Measurements from ENCODE around the gene ATP1A3.
A peak's percentile ranks its signal among the peaks of the same experiment; 100 is the strongest.
"Not testable (repeated sequence)": the region's sequence is repeated elsewhere in the genome, so short reads cannot be mapped to it uniquely, and the experiment has no call there.

Gene ATP1A3

GRCh38 chr19:41944336-41944735 is 49.7 kb downstream of the ATP1A3 start:
- DNase-seq, result no peak

GRCh38 chr19:41941410-41942202 is 52.4 kb downstream of the ATP1A3 start:
- DNase-seq, result no peak

- DNase-seq, result no peak
Measured at GRCh38 chr19:41940731-41941409, 53.2 kb downstream of the ATP1A3 start.

GRCh38 chr19:41939861-41940730 is 53.9 kb downstream of the ATP1A3 start:
- peak; percentile 78 for DNase-seq

- DNase-seq, result not testable (repeated sequence)
Measured at GRCh38 chr19:41939209-41939608, 54.8 kb downstream of the ATP1A3 start.

GRCh38 chr19:41937525-41938468 is 56.2 kb downstream of the ATP1A3 start:
- no peak for DNase-seq

GRCh38 chr19:41936961-41937360 is 57.1 kb downstream of the ATP1A3 start:
- no peak for DNase-seq

- no peak for DNase-seq
Measured at GRCh38 chr19:41936416-41936850, 57.6 kb downstream of the ATP1A3 start.

GRCh38 chr19:41935760-41936415 is 58.1 kb downstream of the ATP1A3 start:
- no peak for DNase-seq

- DNase-seq, result peak; percentile 94
Measured at GRCh38 chr19:41934849-41935374, 59.1 kb downstream of the ATP1A3 start.

GRCh38 chr19:41933693-41934426 is 60.2 kb downstream of the ATP1A3 start:
- no peak for DNase-seq

- no peak for DNase-seq
Measured at GRCh38 chr19:41932720-41933332, 61.2 kb downstream of the ATP1A3 start.

GRCh38 chr19:41932259-41932719 is 61.7 kb downstream of the ATP1A3 start:
- no peak for DNase-seq

GRCh38 chr19:41930926-41931592 is 63.0 kb downstream of the ATP1A3 start:
- no peak for DNase-seq

GRCh38 chr19:41930322-41930722 is 63.7 kb downstream of the ATP1A3 start:
- no peak for DNase-seq

GRCh38 chr19:41929536-41930071 is 64.4 kb downstream of the ATP1A3 start:
- DNase-seq, result no peak

- no peak for DNase-seq
Measured at GRCh38 chr19:41928754-41929535, 65.1 kb downstream of the ATP1A3 start.

GRCh38 chr19:41928221-41928683 is 65.8 kb downstream of the ATP1A3 start, which contains the start of gene ERFL:
TSS of gene ERFL (minus strand) at chr19:41928449. CDS start at chr19:41912919, 15,530 bp downstream.
- DNase-seq, result no peak
